GM18867 (cell line): Measurements from ENCODE around the gene PRMT7.

Experiments used
- ATAC-seq: cut with Tn5 transposase; IDR thresholded peaks from one replicate; pipeline ENCODE4 v1.9.1; 2021; ENCODE audit warnings: mild to moderate bottlenecking, moderate library complexity; ENCODE audit not compliant: unreplicated experiment

The PRMT7 gene

GRCh38 chr16:68345958-68346635, 35.3 kb downstream of the PRMT7 start:
- no peak for ATAC-seq

DNA sequence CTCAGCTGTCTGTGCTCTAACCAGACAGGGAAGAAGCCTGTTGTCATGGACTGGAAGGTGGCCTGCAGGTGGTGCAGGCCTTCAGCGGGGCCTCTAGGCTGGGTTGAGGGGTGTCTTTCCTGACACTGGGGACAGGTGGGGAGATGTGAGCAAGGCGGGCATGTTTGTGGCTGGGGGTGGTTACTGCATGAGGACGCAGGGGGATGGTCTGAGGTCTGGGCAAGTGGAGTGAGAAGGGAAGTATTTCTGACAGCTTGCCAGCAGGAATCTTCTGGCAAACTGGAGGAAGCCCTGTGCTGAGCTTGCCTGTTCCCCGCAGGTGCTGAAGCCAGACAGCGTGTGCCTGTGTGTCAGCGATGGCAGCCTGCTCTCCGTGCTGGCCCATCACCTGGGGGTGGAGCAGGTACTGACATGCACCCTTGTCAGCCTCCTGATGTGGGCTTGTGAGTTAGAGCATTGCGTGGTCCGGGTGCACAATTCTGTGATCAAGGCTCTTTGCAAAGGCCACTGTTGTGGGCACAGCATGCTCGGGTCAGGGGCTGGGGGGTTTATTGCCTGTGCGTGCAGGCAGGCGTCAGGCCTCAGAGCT, 36.2 kb downstream of the PRMT7 start:
- no peak for ATAC-seq

DNA sequence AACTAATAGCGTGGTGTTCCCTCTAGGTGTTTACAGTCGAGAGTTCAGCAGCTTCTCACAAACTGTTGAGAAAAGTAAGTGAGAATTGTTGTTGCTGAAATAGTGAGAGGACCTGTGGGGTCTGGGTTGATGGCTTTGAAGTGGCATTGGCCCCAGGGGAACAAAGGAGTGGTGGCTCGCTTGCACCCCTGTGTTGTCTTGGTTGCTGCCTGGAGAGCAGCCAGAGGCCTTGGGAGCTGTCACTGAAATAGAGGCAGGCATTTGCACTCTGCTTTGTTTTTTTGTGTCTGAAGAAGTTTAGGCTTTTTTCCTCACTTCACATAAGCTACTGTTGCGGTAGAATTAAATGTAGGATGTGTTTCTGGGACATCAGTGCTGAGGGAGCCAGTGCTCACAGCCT, 36.8 kb downstream of the PRMT7 start:
- ATAC-seq = no peak

- ATAC-seq = no peak
These were observed 38.0 kb downstream of the PRMT7 start for GRCh38 chr16:68348639-68349445.

DNA sequence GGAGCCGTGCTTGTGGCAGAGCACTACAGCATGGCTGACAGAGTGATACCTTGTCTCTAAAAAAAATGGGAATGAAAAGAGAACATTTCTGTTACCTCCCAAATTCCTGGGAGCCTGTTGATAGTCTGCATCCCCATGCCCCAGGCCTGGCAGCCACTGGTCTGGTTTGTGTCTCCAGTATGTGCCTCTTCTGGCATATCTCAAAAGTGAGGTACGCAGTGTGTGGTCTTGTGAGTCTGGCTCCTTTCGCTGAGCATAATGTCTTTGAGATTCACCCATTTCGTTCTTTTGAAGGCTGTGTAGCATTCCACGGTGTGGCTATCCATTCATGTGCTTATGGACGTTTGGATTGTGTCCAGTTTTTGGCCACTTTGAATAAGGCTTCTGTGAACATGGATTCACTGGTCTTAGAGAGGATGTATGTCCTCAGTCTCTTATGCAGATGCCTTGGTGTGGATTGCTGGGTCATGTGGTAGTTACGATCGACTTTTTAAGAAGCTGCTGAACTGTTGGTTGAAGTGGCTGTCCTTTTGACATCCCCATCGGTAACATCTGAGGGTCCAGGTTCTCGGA, 39.1 kb downstream of the PRMT7 start:
- ATAC-seq = no peak

DNA sequence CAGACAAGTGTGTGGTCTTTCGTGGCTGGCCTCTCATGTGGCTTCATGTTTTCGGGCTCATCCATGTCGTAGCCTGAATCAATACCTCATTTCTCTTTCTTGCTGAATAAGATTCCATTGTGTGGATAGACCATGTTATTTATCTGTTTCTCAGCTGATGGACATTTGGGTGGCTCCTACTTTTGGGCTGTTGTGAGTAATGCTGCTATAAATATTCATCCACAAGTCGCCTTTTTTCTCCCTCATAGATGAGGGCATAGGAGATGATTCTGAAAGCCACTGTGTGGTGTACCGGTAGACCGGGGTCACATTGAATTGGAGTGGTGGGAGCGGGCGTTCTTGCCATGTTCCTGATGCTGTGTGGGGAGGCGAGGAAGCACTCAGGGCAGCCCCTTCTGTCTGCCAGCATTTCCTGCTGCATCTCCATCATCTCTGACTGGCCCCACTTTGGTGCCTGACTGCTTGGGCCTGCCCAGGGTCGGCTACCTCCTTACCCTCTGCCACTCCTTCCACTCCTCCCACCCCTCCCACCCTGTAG, 40.1 kb downstream of the PRMT7 start:
- no peak for ATAC-seq

- no peak for ATAC-seq
These were observed 40.6 kb downstream of the PRMT7 start for GRCh38 chr16:68351463-68351862.

- ATAC-seq = no peak
These were observed 41.2 kb downstream of the PRMT7 start for GRCh38 chr16:68351991-68352431.

GRCh38 chr16:68353366-68353765, 42.5 kb downstream of the PRMT7 start:
- no peak for ATAC-seq

- ATAC-seq = no peak
These were observed 44.0 kb downstream of the PRMT7 start for GRCh38 chr16:68354816-68355215.

- ATAC-seq = no peak
These were observed 44.8 kb downstream of the PRMT7 start for GRCh38 chr16:68355447-68356248.

DNA sequence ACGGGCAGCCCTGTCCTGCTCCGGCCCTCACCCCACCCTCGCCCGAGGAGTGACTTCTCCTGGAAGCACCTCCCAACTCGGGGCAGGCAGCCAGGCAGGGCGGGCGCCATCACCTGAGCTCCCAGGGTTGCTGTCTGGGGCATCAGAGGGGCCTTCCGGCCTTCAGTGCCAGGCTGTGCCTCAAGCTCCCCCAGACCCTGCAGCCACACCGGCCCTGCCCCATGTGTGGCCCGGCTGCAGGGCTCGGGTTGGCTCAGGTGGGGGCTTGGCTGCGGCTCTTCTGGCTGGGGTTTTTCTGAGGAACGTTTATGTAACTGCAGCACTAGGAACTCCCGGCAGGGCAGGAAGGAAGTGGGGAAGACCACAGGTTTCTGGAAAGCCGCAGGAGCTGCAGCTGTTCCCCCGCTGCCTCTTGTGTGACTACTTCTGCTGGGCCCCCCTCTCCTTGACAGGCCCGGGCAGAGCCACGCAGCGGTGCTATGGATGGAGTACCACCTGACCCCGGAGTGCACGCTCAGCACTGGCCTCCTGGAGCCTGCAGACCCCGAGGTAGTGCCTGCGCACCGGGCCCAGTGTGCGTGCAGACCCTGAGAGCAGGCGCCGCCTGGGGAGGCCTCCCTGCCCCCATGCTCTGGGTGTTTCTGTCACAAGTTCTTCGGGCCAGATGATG, 45.6 kb downstream of the PRMT7 start:
- peak; percentile 55 for ATAC-seq

GRCh38 chr16:68356919-68357286, 46.1 kb downstream of the PRMT7 start:
- no peak for ATAC-seq

- no peak for ATAC-seq
These were observed 46.7 kb downstream of the PRMT7 start for GRCh38 chr16:68357521-68357922.

GRCh38 chr16:68357923-68358322, 47.1 kb downstream of the PRMT7 start:
- ATAC-seq = no peak

DNA sequence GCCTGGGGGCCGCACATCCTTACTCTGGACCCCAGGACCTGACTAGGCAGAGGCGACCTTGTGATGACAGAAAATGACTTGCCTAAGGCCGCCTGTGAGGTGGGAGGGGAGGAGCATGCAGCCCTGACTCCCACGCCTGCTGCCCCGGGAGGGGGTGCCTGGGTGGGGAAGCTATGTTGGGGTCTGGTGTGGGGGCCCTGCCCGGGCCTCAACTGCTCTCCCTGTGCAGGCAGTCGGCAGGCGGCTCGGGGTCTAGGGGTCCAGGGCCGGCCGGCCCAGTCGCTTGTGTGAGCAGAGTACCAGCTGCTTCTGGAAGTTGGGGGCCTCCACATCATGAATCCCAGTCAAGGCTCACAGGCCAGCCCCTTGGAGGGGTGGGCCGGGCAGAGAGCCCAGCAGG, 48.1 kb downstream of the PRMT7 start:
- ATAC-seq = no peak

- no peak for ATAC-seq
These were observed 48.8 kb downstream of the PRMT7 start for GRCh38 chr16:68359398-68360191.

DNA sequence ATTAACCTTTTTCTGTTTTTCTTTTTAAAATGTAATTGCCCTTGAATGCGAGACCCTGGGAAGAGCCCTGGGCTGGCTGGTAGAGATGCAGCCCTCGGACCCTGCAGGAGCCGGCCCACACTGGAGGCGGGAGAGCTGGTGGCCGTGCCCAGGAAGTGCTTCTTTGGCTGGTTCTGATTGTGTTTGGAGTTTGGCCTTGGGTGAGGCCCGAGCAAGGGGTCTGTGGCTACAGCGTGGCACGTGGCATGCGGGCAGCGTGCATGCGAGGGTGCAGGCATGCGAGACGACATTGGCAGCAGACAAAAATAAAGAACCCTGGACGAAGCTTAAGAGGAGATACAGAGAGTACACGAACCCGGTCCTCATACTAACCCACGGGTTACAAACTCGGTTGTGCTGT, 49.7 kb downstream of the PRMT7 start:
- no peak for ATAC-seq

- ATAC-seq = no peak
These were observed 50.1 kb downstream of the PRMT7 start for GRCh38 chr16:68360956-68361355.
